ENCODE results near the gene BCAN. TPM values are rescaled to one million over a fixed set of nuclear protein-coding genes. Genes with fewer than 3 reads are reported as not detected.

Gene BCAN
- total and polyA plus RNA-seq, 12 donors: 0.11 to 36.3 (median 5.6) TPM; not detected in 2

GRCh38 chr1:156598731-156599432 is 43.0 kb upstream of the BCAN start:
- WGBS, 4 donors: 93 to 99% (median 95%) methylated on average over 3 to 4 of the region's 4 CpGs
- H3K36me3 ChIP-seq (replicated peaks in 1 of 2): peaks cover 0 to 42% of the 10 kb centered on the region in 2 donors
- no peak for DNase-seq
- TF ChIP-seq, protein P1, sequence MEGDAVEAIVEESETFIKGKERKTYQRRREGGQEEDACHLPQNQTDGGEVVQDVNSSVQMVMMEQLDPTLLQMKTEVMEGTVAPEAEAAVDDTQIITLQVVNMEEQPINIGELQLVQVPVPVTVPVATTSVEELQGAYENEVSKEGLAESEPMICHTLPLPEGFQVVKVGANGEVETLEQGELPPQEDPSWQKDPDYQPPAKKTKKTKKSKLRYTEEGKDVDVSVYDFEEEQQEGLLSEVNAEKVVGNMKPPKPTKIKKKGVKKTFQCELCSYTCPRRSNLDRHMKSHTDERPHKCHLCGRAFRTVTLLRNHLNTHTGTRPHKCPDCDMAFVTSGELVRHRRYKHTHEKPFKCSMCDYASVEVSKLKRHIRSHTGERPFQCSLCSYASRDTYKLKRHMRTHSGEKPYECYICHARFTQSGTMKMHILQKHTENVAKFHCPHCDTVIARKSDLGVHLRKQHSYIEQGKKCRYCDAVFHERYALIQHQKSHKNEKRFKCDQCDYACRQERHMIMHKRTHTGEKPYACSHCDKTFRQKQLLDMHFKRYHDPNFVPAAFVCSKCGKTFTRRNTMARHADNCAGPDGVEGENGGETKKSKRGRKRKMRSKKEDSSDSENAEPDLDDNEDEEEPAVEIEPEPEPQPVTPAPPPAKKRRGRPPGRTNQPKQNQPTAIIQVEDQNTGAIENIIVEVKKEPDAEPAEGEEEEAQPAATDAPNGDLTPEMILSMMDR (IDR thresholded peaks at IDR 0.05): no peak
- no peak for TF ChIP-seq POLR2A (IDR thresholded peaks at IDR 0.05)
- H3K4me1 ChIP-seq (replicated peaks in 1 of 2): peaks cover 6 to 16% of the 10 kb centered on the region in 2 donors
- intact Hi-C loops (cut with DNase I): loop anchor here in 1 of 2 donors (5.0 kb wide), 1 partner anchor 147 kb away; no protein-coding TSS in a partner anchor
- no peaks in the 10 kb centered on the region for H3K27me3 ChIP-seq
- H3K4me3 ChIP-seq: no peak overlapping the region
- no peaks in the 10 kb centered on the region for H3K9me3 ChIP-seq (replicated peaks in 1 of 3)
- no peak overlapping the region for H3K27ac ChIP-seq

DNA sequence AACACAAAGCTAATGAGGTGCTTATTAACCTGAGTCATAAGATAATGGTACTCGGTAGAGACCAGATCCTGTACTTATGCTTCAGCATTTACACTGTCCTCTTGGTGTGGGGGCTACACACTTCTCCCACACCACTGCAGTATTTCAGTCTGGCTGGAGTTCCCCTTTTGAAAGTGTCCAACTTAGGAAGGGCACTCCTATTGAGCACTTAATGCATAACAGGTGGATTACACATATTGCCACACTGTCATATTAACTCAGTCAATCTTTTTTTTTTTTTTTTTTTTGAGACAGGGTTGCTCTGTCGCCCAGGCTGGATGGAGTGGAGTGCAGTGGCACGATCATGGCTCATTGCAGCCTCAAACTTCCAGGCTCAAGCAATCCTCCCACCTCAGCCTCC is 42.1 kb upstream of the BCAN start:
- no peak overlapping the region for H3K27ac ChIP-seq
- intact Hi-C loops (cut with DNase I): loop anchor here in 1 of 2 donors (5.0 kb wide), 1 partner anchor 148 kb away; no protein-coding TSS in a partner anchor
- no peaks in the 10 kb centered on the region for H3K9me3 ChIP-seq (replicated peaks in 1 of 3)
- no peak overlapping the region for H3K4me3 ChIP-seq
- 69 to 91% (median 79%) methylated on average over 3 of the region's 3 CpGs for WGBS, 4 donors
- H3K4me1 ChIP-seq (replicated peaks in 1 of 2): peaks cover 6 to 16% of the 10 kb centered on the region in 2 donors
- DNase-seq: no peak
- H3K36me3 ChIP-seq (replicated peaks in 1 of 2): peaks cover 0 to 36% of the 10 kb centered on the region in 2 donors
- no peak for TF ChIP-seq POLR2A (IDR thresholded peaks at IDR 0.05)
- TF ChIP-seq, protein P1 (IDR thresholded peaks at IDR 0.05): peak in 2 of 6 experiments; percentile 6 to 8
- H3K27me3 ChIP-seq: no peaks in the 10 kb centered on the region

DNA sequence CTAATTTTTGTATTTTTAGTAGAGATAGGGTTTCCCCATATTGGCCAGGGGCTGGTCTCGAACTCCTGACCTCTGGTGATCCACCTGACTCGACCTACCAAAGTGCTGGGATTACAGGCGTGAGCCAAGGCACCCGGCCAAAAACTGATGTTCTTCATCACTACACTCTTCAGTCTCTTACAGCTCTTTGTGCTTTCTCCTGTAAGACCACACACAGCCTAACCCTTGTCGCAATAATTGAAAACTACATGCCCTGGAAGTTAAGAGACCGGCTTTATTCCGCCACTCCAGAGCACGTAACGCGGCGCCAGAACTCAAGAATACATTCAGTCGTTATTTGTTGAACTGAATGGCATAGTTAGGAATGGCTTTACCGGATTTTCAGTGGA is 41.2 kb upstream of the BCAN start:
- TF ChIP-seq POLR2A (IDR thresholded peaks at IDR 0.05): no peak
- TF ChIP-seq, protein P1 (IDR thresholded peaks at IDR 0.05): no peak
- peak overlapping the region; percentile 11 to 64 (median 35) for H3K4me3 ChIP-seq
- H3K9me3 ChIP-seq (replicated peaks in 1 of 3): no peaks in the 10 kb centered on the region
- no peaks in the 10 kb centered on the region for H3K27me3 ChIP-seq
- H3K27ac ChIP-seq: peak overlapping the region in 2 of 5 donors; percentile 73 to 74
- H3K4me1 ChIP-seq (replicated peaks in 1 of 2): peaks cover 6 to 16% of the 10 kb centered on the region in 2 donors
- H3K36me3 ChIP-seq (replicated peaks in 1 of 2): peaks cover 0 to 27% of the 10 kb centered on the region in 2 donors
- 1 to 3% (median 2%) methylated on average over 13 of the region's 13 CpGs for WGBS, 4 donors
- intact Hi-C loops (cut with DNase I): no loop called here
- DNase-seq: no peak

DNA sequence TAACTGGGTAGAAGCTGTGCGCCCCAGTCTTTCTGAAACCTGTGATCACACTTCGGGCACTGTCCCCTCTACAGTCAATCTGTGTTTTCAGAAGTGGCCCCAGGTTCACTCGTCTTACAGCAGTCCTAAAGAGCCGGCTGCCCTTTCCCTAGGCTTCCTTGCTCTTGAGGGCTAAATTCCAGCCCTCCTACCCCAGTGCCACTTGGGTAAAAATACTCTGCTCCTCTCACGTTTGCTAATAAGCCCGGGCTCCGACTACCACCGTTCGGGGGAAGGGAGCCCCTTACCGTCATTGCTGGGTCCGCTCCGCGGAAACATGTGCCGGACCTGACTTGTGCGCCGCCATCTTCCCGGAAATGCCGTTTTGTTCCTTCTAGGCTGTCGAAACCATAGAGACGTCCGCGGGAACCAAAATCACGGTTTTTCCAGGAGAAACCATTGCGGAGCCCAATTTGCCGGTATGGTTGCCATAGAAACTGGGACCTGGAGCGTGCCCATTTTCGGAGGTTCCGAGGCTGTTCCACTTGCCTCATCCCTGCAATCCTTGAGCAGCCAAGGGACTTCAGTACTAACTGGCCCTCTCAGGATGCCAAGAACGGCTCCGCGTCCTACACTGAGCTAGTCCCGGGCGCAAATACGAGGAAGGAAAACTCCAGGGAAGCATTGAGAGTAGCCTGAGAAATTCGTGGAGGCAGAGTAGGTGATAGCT is 40.6 kb upstream of the BCAN start, which contains the start of gene GPATCH4:
TSS of gene GPATCH4 (minus strand) at position 358 of the 709 bp plus-strand sequence.
- Histone ChIP-seq H3K4me1 (replicated peaks in 1 of 2) (peaks cover 6 to 16% of the 10 kb centered on the region in 2 donors), H3K4me3 (peak within 1 kb of the TSS; percentile 11 to 64 (median 35)), H3K36me3 (replicated peaks in 1 of 2) (peaks cover 0 to 22% of the 10 kb centered on the region in 2 donors), H3K9me3 (replicated peaks in 1 of 3) (no peaks in the 10 kb centered on the region), H3K27me3 (no peaks in the 10 kb centered on the region), H3K27ac (peak within 1 kb of the TSS in 4 of 5 donors; percentile 45 to 74 (median 66))
- intact Hi-C loops (cut with DNase I): no loop called here
- peak; percentile 76 to 92 (median 88) for DNase-seq
- 0 to 1% (median 0%) methylated on average over 5 to 35 of the region's 35 CpGs for WGBS, 4 donors
- peak in 1 of 2 donors; percentile 27 for TF ChIP-seq POLR2A (IDR thresholded peaks at IDR 0.05)
- TF ChIP-seq, protein P1 (IDR thresholded peaks at IDR 0.05): no peak

All from adrenal gland (tissue), 12 donors.